ENCODE data around the gene LSAMP.
A peak's percentile ranks its signal among the peaks of the same experiment; 100 is the strongest.

LSAMP gene

DNA sequence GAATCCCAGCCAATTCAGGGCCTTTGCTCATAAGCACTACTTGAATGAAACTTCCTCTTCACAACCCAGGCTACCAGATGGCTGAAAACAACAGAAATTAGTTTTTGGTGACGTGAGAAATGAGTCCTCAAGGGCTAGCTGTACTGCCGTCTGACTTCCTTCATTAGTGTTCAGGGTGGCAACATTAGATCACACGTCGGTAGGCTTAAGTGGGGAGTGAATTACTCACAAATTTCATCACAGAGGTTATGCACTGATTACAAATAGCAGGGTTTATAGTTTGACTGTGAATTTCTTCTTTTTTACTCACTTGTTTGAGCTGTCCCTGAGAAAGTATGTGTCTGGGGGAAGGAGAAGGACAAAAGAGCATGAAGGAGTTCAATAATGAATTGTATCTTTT is 424.8 kb downstream of the LSAMP start:
- H3K4me3 ChIP-seq (ENCODE audit: low read depth, low read length), result no peak overlapping the region
- ChIA-PET CTCF (interaction anchor here (1.0 kb wide), 1 partner anchor 18 kb away, joined by 3 read pairs; no protein-coding TSS in a partner anchor), POLR2A (interaction anchor here (0.8 kb wide), 1 partner anchor 15 kb away, joined by 3 read pairs; no protein-coding TSS in a partner anchor)
- TF ChIP-seq, protein P1, sequence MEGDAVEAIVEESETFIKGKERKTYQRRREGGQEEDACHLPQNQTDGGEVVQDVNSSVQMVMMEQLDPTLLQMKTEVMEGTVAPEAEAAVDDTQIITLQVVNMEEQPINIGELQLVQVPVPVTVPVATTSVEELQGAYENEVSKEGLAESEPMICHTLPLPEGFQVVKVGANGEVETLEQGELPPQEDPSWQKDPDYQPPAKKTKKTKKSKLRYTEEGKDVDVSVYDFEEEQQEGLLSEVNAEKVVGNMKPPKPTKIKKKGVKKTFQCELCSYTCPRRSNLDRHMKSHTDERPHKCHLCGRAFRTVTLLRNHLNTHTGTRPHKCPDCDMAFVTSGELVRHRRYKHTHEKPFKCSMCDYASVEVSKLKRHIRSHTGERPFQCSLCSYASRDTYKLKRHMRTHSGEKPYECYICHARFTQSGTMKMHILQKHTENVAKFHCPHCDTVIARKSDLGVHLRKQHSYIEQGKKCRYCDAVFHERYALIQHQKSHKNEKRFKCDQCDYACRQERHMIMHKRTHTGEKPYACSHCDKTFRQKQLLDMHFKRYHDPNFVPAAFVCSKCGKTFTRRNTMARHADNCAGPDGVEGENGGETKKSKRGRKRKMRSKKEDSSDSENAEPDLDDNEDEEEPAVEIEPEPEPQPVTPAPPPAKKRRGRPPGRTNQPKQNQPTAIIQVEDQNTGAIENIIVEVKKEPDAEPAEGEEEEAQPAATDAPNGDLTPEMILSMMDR (IDR thresholded peaks at IDR 0.05; ENCODE audit: insufficient read depth, low read length, missing control alignments), result no peak
- no peak for DNase-seq (ENCODE audit: low read depth, low spot score)

DNA sequence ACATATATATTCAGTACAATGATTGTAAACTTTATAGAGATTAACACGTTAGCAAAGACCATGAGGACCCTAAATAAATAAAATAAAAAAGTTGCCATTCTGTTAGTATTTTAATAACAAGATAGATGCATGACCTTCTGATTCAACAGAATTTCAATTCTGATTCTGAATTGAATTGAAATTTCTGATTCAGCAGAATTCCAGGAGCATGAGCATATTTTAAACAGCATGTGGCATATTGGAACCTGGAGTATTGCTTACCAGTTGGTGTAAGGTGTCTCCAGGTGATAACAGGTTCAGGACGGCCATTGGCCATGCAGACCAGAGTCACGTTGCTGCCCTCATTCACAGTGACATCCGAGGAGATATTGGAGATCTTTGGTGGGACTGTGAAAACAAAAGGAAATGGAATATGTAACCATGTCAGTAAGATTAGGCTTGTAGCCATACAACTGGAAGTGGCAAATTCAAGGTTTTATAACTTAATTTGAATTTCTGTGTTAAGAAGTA is 426.0 kb downstream of the LSAMP start:
- H3K4me3 ChIP-seq (ENCODE audit: low read depth, low read length), result no peak overlapping the region
- no peak for DNase-seq (ENCODE audit: low read depth, low spot score)
- TF ChIP-seq, protein P1 (IDR thresholded peaks at IDR 0.05; ENCODE audit: insufficient read depth, low read length, missing control alignments), result no peak
- ChIA-PET POLR2A (no interaction called here), CTCF (interaction anchor here (0.7 kb wide), 1 partner anchor 10 kb away, joined by 3 read pairs; no protein-coding TSS in a partner anchor)

DNA sequence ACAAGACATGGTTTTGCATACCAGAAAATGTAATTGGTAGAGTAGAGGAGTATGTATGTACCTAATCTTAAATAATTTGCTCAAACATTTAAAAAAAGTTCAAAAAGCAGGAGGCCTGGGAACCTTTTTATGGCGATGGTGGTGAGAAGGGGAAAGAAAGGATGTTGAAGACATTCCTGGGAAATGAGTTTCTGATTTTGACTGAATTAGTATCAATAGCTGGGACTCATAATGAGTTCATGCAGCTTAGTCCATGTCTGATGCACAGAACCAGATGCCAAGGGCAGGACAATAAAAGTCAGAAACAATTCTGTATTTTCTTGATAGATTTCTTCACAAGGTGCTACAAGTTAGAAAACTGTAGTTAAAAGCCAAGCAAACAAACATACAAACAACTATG is 426.6 kb downstream of the LSAMP start:
- DNase-seq (ENCODE audit: low read depth, low spot score), result no peak
- no peak overlapping the region for H3K4me3 ChIP-seq (ENCODE audit: low read depth, low read length)
- CTCF ChIA-PET, result interaction anchor here (0.7 kb wide), 1 partner anchor 10 kb away, joined by 3 read pairs; no protein-coding TSS in a partner anchor
- TF ChIP-seq, protein P1 (IDR thresholded peaks at IDR 0.05; ENCODE audit: insufficient read depth, low read length, missing control alignments), result no peak
- POLR2A ChIA-PET, result no interaction called here

DNA sequence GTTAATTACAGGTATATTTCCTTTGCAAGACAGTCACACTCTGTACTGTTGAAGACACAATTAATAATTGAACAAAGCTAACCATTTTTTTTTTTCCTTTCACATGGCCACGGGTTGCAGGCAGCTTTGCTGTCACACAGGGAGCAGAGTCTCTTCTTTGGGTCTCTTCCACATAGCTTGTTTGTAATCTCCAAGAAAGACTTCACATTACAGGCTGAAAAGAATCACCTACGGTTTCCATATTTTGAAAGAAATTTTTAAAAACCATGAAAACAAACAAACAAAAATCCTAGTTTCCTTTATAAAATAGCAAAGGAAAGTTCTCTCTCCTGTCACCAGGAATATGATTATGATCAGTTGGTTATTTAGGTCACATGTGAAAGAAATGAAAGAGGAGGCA is 429.4 kb downstream of the LSAMP start:
- POLR2A ChIA-PET, result no interaction called here
- DNase-seq (ENCODE audit: low read depth, low spot score), result no peak
- TF ChIP-seq, protein P1 (IDR thresholded peaks at IDR 0.05; ENCODE audit: insufficient read depth, low read length, missing control alignments), result no peak
- no peak overlapping the region for H3K4me3 ChIP-seq (ENCODE audit: low read depth, low read length)
- CTCF ChIA-PET, result interaction anchor here (0.9 kb wide), 2 partner anchors 10 to 21 kb away, joined by 3 read pairs; no protein-coding TSS in a partner anchor

DNA sequence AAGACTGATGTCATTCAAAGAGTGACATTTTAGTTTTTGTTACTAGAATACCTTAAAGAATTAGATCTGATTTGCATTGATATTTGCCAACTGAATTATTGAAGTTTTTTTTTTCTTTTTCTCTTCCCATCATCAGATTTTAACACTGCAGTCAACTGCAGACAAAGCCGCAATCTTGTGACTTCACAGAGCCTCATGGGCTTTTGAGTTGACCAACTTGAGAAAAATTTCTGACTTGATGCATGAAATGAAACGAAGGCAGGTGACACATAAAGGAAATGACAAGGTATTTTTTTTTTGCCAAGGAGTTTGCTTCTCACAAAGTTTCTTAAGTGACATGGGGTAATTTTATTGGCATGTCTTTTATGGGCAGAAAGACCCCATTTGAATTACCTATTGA is 438.3 kb downstream of the LSAMP start:
- no peak overlapping the region for H3K4me3 ChIP-seq (ENCODE audit: low read depth, low read length)
- no peak for DNase-seq (ENCODE audit: low read depth, low spot score)
- TF ChIP-seq, protein P1 (IDR thresholded peaks at IDR 0.05; ENCODE audit: insufficient read depth, low read length, missing control alignments), result no peak
- POLR2A ChIA-PET, result no interaction called here
- CTCF ChIA-PET, result no interaction called here

DNA sequence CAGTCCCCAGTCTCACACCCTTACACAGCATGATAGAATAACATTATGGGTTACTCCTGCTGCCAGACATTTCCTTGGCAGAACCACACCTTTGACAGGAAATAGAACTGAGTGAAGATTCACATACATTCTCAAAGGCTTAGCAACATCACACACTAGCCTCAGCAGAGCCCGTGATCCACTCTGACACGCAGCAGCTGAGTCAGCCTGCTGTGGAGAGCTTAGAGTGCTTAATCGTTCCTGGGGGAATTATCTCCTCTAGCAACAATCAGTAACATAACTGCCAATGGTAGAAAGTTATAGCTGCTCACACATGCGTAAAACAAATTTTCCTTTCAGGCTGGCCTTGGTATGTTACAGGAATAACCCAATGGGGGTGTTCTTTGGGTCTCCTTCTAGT is 439.9 kb downstream of the LSAMP start:
- no peak overlapping the region for H3K4me3 ChIP-seq (ENCODE audit: low read depth, low read length)
- ChIA-PET CTCF (interaction anchor here (1.1 to 1.4 kb wide), 2 partner anchors 11 to 18 kb away, joined by 3 read pairs; no protein-coding TSS in a partner anchor), POLR2A (interaction anchor here (0.8 to 0.9 kb wide), 2 partner anchors 15 kb away, joined by 3 read pairs; no protein-coding TSS in a partner anchor)
- TF ChIP-seq, protein P1 (IDR thresholded peaks at IDR 0.05; ENCODE audit: insufficient read depth, low read length, missing control alignments), result no peak
- peak; percentile 99 for DNase-seq (ENCODE audit: low read depth, low spot score)
